Left ventricle myocardium inferior (tissue), 1 donor: ENCODE measurements around the gene GRXCR1. TPM values are rescaled to one million over a fixed set of nuclear protein-coding genes. Genes with fewer than 3 reads are reported as not detected.

Experiments
- DNase-seq: peaks from one replicate; pipeline ENCODE4 v3.0.0-alpha.2; 2020
- H3K27ac ChIP-seq: fragments of 200-600 bp; replicated peaks from 2 replicates; pipeline ENCODE4 v1.8.0; 2021
- H3K27me3 ChIP-seq: fragments of 200-600 bp; 2 replicates; pipeline ENCODE4 v1.8.0; 2021; ENCODE audit warnings: low read depth
- H3K36me3 ChIP-seq: fragments of 200-600 bp; 2 replicates; pipeline ENCODE4 v1.8.0; 2021
- H3K4me1 ChIP-seq: fragments of 200-600 bp; 2 replicates; pipeline ENCODE4 v1.8.0; 2021
- H3K4me3 ChIP-seq: fragments of 200-600 bp; 2 replicates; pipeline ENCODE4 v1.8.0; 2021; ENCODE audit warnings: mild to moderate bottlenecking, moderate library complexity
- H3K9me3 ChIP-seq: fragments of 200-600 bp; replicated peaks from 2 replicates; pipeline ENCODE4 v1.8.0; 2021
- intact Hi-C: fragments of 100-400 bp; cut with micrococcal nuclease; formaldehyde crosslinking; loops from one replicate; pipeline ENCODE4 v1.11.0; 2022
- total RNA-seq: library from RNA; stranded (reverse); fragmentation: NEBNext Ultra II Directional; extraction: Animal tissue kit (Norgen Biotek cat#: 25700); gene quantifications from one replicate; pipeline ENCODE4 v1.2.1, GENCODE V29; 2021
- TF ChIP-seq, protein P1 (sequence below): fragments of 200-600 bp; IDR thresholded peaks from 2 replicates; pipeline ENCODE4 v1.8.0; 2021; ENCODE audit warnings: antibody characterized with exemption, mild to moderate bottlenecking, borderline replicate concordance
- donor health status: DM: no; HTN: yes; CAD: no; lungs with severe emphysema.

GRXCR1 gene
- total RNA-seq, 1 donor from 2014 or later: not detected

DNA sequence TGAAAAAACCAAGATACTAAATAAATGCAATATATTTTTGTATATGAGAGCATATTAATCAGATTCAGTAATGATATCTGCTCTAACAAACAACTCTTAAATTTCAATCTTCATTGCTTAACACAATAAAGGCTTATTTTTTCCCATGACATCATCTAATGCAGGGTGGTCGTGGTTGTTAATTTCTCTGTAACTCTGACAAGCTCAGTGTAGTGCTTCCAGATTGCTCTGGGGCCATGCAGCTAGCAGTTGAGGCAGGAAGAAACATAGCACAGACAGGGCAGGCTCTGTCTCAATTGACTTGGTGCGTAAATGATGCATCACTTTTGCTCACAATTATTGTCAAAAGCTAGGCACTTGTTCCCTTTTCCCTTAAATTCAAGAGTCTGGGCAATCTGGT, 869 bp upstream of the GRXCR1 start:
- no peak for DNase-seq
- no peaks in the 10 kb centered on the region for H3K36me3 ChIP-seq
- no peak overlapping the region for H3K4me3 ChIP-seq
- H3K27me3 ChIP-seq: peaks cover 17% of the 10 kb centered on the region
- TF ChIP-seq, protein P1, sequence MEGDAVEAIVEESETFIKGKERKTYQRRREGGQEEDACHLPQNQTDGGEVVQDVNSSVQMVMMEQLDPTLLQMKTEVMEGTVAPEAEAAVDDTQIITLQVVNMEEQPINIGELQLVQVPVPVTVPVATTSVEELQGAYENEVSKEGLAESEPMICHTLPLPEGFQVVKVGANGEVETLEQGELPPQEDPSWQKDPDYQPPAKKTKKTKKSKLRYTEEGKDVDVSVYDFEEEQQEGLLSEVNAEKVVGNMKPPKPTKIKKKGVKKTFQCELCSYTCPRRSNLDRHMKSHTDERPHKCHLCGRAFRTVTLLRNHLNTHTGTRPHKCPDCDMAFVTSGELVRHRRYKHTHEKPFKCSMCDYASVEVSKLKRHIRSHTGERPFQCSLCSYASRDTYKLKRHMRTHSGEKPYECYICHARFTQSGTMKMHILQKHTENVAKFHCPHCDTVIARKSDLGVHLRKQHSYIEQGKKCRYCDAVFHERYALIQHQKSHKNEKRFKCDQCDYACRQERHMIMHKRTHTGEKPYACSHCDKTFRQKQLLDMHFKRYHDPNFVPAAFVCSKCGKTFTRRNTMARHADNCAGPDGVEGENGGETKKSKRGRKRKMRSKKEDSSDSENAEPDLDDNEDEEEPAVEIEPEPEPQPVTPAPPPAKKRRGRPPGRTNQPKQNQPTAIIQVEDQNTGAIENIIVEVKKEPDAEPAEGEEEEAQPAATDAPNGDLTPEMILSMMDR: no peak
- H3K4me1 ChIP-seq: no peaks in the 10 kb centered on the region
- no peak overlapping the region for H3K27ac ChIP-seq
- intact Hi-C loops: no loop called here
- H3K9me3 ChIP-seq: peaks cover 28% of the 10 kb centered on the region

DNA sequence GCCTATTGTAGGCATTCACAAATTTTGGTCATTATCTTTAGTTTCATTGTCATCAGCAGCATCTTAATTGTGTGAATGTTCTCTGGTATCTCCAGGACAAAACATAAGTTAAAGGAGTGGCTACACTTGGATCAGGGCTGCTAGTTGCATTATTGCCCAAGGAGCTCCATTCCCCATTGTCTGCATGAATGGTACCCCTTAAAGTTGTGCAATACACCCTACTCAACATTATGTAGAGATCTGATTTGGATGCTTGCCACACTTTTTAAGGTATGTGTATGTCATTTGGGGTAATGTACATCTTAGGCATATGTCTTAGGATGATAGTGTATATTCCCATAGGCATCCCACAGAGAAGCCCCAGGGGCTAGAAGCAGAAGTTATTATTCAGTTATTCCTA, 2.9 kb downstream of the GRXCR1 start:
- no peak overlapping the region for H3K4me3 ChIP-seq
- no peak overlapping the region for H3K27ac ChIP-seq
- no peaks in the 10 kb centered on the region for H3K9me3 ChIP-seq
- no peak for DNase-seq
- intact Hi-C loops: no loop called here
- no peaks in the 10 kb centered on the region for H3K36me3 ChIP-seq
- no peaks in the 10 kb centered on the region for H3K4me1 ChIP-seq
- TF ChIP-seq, protein P1: no peak
- peaks cover 17% of the 10 kb centered on the region for H3K27me3 ChIP-seq

DNA sequence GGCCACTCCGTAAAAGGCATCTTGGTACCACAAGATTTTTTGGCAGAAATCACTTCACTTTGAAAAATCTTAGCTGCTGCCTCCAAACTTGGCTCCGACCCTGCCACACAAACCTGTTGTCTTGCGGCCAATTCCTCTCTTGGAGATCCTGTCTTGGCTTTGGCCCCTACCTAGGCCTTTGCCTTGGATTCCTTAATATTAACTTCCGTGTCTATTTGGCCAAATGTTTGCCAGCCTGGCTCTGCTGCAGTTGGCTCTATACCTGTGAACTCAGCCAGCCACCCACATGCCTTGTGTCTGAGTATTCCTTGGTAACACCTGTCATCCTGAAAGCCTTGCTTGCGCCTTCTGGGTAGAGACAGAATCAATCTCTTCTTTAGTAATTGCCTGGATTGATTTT, 12.5 kb downstream of the GRXCR1 start:
- no peak for DNase-seq
- Histone ChIP-seq H3K27me3 (peaks cover 9% of the 10 kb centered on the region), H3K4me1 (no peaks in the 10 kb centered on the region), H3K9me3 (no peaks in the 10 kb centered on the region), H3K36me3 (no peaks in the 10 kb centered on the region), H3K4me3 (no peak overlapping the region), H3K27ac (no peak overlapping the region)
- TF ChIP-seq, protein P1: no peak
- intact Hi-C loops: no loop called here

DNA sequence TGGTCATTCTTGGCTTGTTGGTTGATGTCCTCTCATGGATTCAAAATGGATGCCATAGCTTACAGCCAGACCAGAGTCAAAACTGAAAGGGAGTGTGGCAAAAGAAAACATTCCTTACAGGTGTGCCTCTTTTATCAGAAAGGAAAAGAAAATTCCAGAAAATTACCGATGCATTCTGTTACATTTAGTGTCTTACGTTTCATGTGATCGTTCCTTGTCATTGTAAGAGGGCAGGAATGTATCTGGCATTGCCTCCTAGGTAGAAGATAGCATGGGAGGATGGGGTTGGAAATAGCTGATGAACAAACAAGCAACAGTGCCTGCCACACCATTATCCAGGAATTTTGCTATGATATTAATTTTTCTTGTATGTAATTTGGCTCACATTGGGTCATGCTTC, 13.1 kb downstream of the GRXCR1 start:
- H3K4me1 ChIP-seq: no peaks in the 10 kb centered on the region
- no peak overlapping the region for H3K4me3 ChIP-seq
- H3K36me3 ChIP-seq: no peaks in the 10 kb centered on the region
- no peak overlapping the region for H3K27ac ChIP-seq
- peaks cover 9% of the 10 kb centered on the region for H3K27me3 ChIP-seq
- DNase-seq: no peak
- intact Hi-C loops: no loop called here
- TF ChIP-seq, protein P1: no peak
- H3K9me3 ChIP-seq: no peaks in the 10 kb centered on the region

DNA sequence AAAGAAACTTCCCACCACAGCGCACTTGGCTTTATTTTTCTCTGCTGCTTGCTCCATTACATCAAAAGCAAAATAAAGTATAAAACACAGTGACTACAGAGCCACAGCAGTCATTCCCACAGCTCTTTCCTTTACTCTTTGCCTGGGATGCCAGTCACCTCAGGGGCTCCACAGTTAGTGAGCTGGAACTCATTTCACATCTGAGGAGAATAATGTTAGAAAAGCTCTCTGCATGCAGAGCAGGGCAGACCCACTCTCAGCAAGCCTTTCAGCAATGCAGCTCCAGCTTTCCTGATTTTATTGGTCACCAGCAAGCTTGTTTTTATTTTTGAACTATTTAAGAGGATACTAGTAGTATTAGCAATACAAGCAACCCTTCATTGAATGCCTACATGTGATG, 13.8 kb downstream of the GRXCR1 start:
- no peaks in the 10 kb centered on the region for H3K36me3 ChIP-seq
- H3K9me3 ChIP-seq: no peaks in the 10 kb centered on the region
- H3K27me3 ChIP-seq: peaks cover 9% of the 10 kb centered on the region
- intact Hi-C loops: no loop called here
- no peak overlapping the region for H3K27ac ChIP-seq
- no peak for DNase-seq
- no peaks in the 10 kb centered on the region for H3K4me1 ChIP-seq
- H3K4me3 ChIP-seq: no peak overlapping the region
- TF ChIP-seq, protein P1: no peak
